ENCODE data around the gene SLC35A4. TPM values are rescaled to one million over a fixed set of nuclear protein-coding genes. Genes with fewer than 3 reads are reported as not detected.

Gene SLC35A4
- total and polyA plus RNA-seq, 2 of the 13 experiments (the other 11 are each of a cell fraction or from before 2014, with no cell fraction given): 0.71 to 4.0 TPM

DNA sequence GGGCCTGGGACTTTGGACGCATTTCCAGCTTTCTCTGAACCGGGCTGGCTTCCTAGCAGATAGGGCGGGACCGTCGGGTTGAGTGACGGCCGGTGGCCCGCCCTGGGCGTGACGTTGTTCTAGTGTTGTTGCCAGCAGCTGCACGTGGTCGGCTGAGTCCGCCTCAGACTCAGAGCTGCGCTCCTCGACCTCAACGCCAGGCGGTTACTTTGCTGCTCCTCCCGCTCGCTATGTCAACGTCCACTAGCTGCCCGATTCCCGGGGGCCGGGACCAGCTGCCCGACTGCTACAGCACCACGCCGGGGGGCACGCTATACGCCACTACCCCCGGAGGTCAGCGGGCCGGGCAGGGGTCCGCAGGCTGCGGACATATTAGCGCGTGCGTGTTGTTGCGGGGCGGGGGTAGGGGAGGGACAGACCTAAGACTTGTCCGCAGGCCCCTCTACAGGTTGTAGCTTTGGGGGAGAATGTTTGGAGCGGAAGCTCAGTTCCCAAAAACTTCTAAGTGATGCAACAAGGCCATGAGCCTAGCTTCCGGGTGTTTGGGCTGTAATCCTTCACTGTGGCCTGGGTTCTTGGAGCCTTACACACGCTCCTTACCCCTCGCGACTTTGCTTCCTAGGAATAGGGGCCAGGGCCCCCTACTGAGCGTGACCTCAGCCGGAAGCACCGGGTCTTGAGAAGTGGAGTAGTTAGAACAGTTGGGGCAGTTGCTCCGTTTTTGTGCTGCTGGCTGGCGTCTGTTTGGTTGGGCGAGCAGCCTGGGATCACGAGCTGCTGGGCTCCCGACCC is 16.9 kb upstream of the SLC35A4 start, which contains the start of gene EIF4EBP3 (continued):
- 0 out of 2 replicates have a peak, but pooled peaks have one; percentile 26 for TF ChIP-seq RXRA (CRISPR knock-in tag; IDR thresholded peaks at IDR 0.05)
- TF ChIP-seq SALL1 (CRISPR knock-in tag; IDR thresholded peaks at IDR 0.05): peak; percentile 95
- TF ChIP-seq KAT7 (CRISPR knock-in tag; IDR thresholded peaks at IDR 0.05; ENCODE audit: borderline replicate concordance): no peak
- peak; percentile 96 for TF ChIP-seq SAP130 (CRISPR knock-in tag; IDR thresholded peaks at IDR 0.05; ENCODE audit: low read depth)
- TF ChIP-seq, protein P1, sequence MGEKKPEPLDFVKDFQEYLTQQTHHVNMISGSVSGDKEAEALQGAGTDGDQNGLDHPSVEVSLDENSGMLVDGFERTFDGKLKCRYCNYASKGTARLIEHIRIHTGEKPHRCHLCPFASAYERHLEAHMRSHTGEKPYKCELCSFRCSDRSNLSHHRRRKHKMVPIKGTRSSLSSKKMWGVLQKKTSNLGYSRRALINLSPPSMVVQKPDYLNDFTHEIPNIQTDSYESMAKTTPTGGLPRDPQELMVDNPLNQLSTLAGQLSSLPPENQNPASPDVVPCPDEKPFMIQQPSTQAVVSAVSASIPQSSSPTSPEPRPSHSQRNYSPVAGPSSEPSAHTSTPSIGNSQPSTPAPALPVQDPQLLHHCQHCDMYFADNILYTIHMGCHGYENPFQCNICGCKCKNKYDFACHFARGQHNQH (CRISPR knock-in tag; IDR thresholded peaks at IDR 0.05): peak; percentile 52; the same call in 1 of the 2 replicates
- TF ChIP-seq MEIS2 (CRISPR knock-in tag; IDR thresholded peaks at IDR 0.05): peak; percentile 84; the same call in 1 of the 2 replicates
- no peak for TF ChIP-seq ZNF3 (CRISPR knock-in tag; IDR thresholded peaks at IDR 0.05)
- TF ChIP-seq SUZ12 (IDR thresholded peaks at IDR 0.05; ENCODE audit: low read depth, low read length): no peak
- TF ChIP-seq REPIN1 (CRISPR knock-in tag; IDR thresholded peaks at IDR 0.05; ENCODE audit: borderline replicate concordance, low read depth): no peak; the same call in 1 of the 2 replicates
- TF ChIP-seq, protein P2, sequence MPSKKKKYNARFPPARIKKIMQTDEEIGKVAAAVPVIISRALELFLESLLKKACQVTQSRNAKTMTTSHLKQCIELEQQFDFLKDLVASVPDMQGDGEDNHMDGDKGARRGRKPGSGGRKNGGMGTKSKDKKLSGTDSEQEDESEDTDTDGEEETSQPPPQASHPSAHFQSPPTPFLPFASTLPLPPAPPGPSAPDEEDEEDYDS (CRISPR knock-in tag; IDR thresholded peaks at IDR 0.05): peak; percentile 74
- peak; percentile 90 for TF ChIP-seq RFXAP (CRISPR knock-in tag; IDR thresholded peaks at IDR 0.05; ENCODE audit: borderline replicate concordance)
- TF ChIP-seq REL (CRISPR knock-in tag; conservative IDR thresholded peaks at IDR 0.05): 0 out of 2 replicates have a peak, but pooled peaks have one; percentile 61
- no peak for TF ChIP-seq HOXA7 (CRISPR knock-in tag; IDR thresholded peaks at IDR 0.05)
- peak; percentile 96 for TF ChIP-seq KDM2A (CRISPR knock-in tag; IDR thresholded peaks at IDR 0.05; ENCODE audit: borderline replicate concordance, low read depth)
- TF ChIP-seq ZNF550 (CRISPR knock-in tag; IDR thresholded peaks at IDR 0.05; ENCODE audit: borderline replicate concordance): peak; percentile 59; the same call in 1 of the 2 replicates
- peak; percentile 62; the same call in 1 of the 2 replicates for TF ChIP-seq SMAD1 (CRISPR knock-in tag; IDR thresholded peaks at IDR 0.05; ENCODE audit: borderline replicate concordance, low read depth)
- no peak for TF ChIP-seq ZNF136 (CRISPR knock-in tag; IDR thresholded peaks at IDR 0.05; ENCODE audit: low read depth)
- TF ChIP-seq ZNF772 (CRISPR knock-in tag; IDR thresholded peaks at IDR 0.05): peak; percentile 86
- TF ChIP-seq JUN (CRISPR knock-in tag; IDR thresholded peaks at IDR 0.05): 0 out of 2 replicates have a peak, but pooled peaks have one; percentile 16
- TF ChIP-seq, protein P3, sequence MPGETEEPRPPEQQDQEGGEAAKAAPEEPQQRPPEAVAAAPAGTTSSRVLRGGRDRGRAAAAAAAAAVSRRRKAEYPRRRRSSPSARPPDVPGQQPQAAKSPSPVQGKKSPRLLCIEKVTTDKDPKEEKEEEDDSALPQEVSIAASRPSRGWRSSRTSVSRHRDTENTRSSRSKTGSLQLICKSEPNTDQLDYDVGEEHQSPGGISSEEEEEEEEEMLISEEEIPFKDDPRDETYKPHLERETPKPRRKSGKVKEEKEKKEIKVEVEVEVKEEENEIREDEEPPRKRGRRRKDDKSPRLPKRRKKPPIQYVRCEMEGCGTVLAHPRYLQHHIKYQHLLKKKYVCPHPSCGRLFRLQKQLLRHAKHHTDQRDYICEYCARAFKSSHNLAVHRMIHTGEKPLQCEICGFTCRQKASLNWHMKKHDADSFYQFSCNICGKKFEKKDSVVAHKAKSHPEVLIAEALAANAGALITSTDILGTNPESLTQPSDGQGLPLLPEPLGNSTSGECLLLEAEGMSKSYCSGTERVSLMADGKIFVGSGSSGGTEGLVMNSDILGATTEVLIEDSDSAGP (CRISPR knock-in tag; IDR thresholded peaks at IDR 0.05; ENCODE audit: borderline replicate concordance): peak; percentile 79
- no peak for TF ChIP-seq FOXA1 (IDR thresholded peaks at IDR 0.05)
- peak; percentile 71 for TF ChIP-seq FOXA1 (CRISPR knock-in tag; IDR thresholded peaks at IDR 0.05)
- TF ChIP-seq, protein P4, sequence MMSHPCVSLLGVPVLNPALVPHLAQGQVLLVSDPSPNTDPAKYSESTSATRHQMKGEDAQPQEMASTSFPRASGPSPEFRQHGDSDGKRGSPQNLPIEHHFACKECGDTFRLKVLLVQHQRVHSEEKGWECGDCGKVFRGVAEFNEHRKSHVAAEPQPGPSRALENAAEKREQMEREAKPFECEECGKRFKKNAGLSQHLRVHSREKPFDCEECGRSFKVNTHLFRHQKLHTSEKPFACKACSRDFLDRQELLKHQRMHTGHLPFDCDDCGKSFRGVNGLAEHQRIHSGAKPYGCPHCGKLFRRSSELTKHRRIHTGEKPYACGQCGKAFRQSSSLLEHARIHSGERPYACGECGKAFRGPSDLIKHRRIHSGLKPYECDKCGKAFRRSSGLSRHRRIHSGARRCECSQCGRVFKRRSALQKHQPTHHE (CRISPR knock-in tag; IDR thresholded peaks at IDR 0.05; ENCODE audit: borderline replicate concordance): no peak
- peak; percentile 11; the same call in 1 of the 2 replicates for TF ChIP-seq SALL2 (CRISPR knock-in tag; IDR thresholded peaks at IDR 0.05)

All from HepG2 (cell line).